ENCODE data around the gene GSS. TPM values are rescaled to one million over a fixed set of nuclear protein-coding genes. Genes with fewer than 3 reads are reported as not detected.

Gene GSS
- total and polyA plus RNA-seq, 7 donors = 14.5 to 36.6 (median 24.5) TPM

- no peak for DNase-seq
- WGBS, 3 donors = 59 to 65% (median 64%) methylated on average over 7 of the region's 7 CpGs
- intact Hi-C loops (cut with DNase I) = no loop called here
- no peak overlapping the region for H3K27ac ChIP-seq
- H3K4me1 ChIP-seq = peaks cover 10% of the 10 kb centered on the region
- no peak overlapping the region for H3K4me3 ChIP-seq
- no peaks in the 10 kb centered on the region for H3K9me3 ChIP-seq
- H3K36me3 ChIP-seq (ENCODE audit: insufficient read depth in 1 of 2, low read depth in 1 of 2) = no peaks in the 10 kb centered on the region
- no peaks in the 10 kb centered on the region for H3K27me3 ChIP-seq (ENCODE audit: insufficient read depth in 3 of 3, low read length in 2 of 3)
- TF ChIP-seq CTCF (IDR thresholded peaks at IDR 0.05) = no peak
- no peak for ATAC-seq
Measured at GRCh38 chr20:34968042-34968775, 12.6 kb upstream of the GSS start.

GRCh38 chr20:34967421-34967820 lies 11.8 kb upstream of the GSS start:
- TF ChIP-seq CTCF (IDR thresholded peaks at IDR 0.05) = no peak
- H3K27ac ChIP-seq = no peak overlapping the region
- H3K4me1 ChIP-seq = peaks cover 10% of the 10 kb centered on the region
- no peak for DNase-seq
- no peak for ATAC-seq
- H3K9me3 ChIP-seq = no peaks in the 10 kb centered on the region
- no peaks in the 10 kb centered on the region for H3K36me3 ChIP-seq (ENCODE audit: insufficient read depth in 1 of 2, low read depth in 1 of 2)
- no peak overlapping the region for H3K4me3 ChIP-seq
- H3K27me3 ChIP-seq (ENCODE audit: insufficient read depth in 3 of 3, low read length in 2 of 3) = no peaks in the 10 kb centered on the region
- intact Hi-C loops (cut with DNase I) = no loop called here
- 88 to 94% (median 89%) methylated on average over 5 of the region's 5 CpGs for WGBS, 3 donors

GRCh38 chr20:34965051-34965450 lies 9.4 kb upstream of the GSS start:
- Histone ChIP-seq H3K27ac (no peak overlapping the region), H3K9me3 (no peaks in the 10 kb centered on the region), H3K4me1 (peaks cover 10% of the 10 kb centered on the region), H3K36me3 (ENCODE audit: insufficient read depth in 1 of 2, low read depth in 1 of 2) (no peaks in the 10 kb centered on the region), H3K4me3 (no peak overlapping the region), H3K27me3 (ENCODE audit: insufficient read depth in 3 of 3, low read length in 2 of 3) (no peaks in the 10 kb centered on the region)
- 89 to 95% (median 93%) methylated on average over 5 of the region's 5 CpGs for whole genome bisulfite sequencing, 3 donors
- TF ChIP-seq CTCF (IDR thresholded peaks at IDR 0.05) = no peak
- DNase-seq (no peak), ATAC-seq (no peak)
- intact Hi-C loops (cut with DNase I) = no loop called here

- H3K36me3 ChIP-seq (ENCODE audit: insufficient read depth in 1 of 2, low read depth in 1 of 2) = no peaks in the 10 kb centered on the region
- H3K27me3 ChIP-seq (ENCODE audit: insufficient read depth in 3 of 3, low read length in 2 of 3) = no peaks in the 10 kb centered on the region
- TF ChIP-seq CTCF (IDR thresholded peaks at IDR 0.05) = no peak
- DNase-seq (no peak), ATAC-seq (no peak)
- H3K4me3 ChIP-seq = no peak overlapping the region
- H3K4me1 ChIP-seq = peaks cover 10% of the 10 kb centered on the region
- 86 to 91% (median 90%) methylated on average over 5 of the region's 5 CpGs for WGBS, 3 donors
- H3K27ac ChIP-seq = no peak overlapping the region
- H3K9me3 ChIP-seq = no peaks in the 10 kb centered on the region
- intact Hi-C loops (cut with DNase I) = no loop called here
Measured at GRCh38 chr20:34964486-34964885, 8.9 kb upstream of the GSS start.
